Embryonic facial prominence (tissue), 1 donor: Measurements from ENCODE around the gene MRTFB.
"Not testable (repeated sequence)": the region's sequence is repeated elsewhere in the genome, so short reads cannot be mapped to it uniquely, and the experiment has no call there.

ENCODE experiments used
- DNase-seq: peaks from one replicate; pipeline ENCODE4 v3.0.0-alpha.2; 2016; ENCODE audit errors: extremely low spot score

The MRTFB gene

DNA sequence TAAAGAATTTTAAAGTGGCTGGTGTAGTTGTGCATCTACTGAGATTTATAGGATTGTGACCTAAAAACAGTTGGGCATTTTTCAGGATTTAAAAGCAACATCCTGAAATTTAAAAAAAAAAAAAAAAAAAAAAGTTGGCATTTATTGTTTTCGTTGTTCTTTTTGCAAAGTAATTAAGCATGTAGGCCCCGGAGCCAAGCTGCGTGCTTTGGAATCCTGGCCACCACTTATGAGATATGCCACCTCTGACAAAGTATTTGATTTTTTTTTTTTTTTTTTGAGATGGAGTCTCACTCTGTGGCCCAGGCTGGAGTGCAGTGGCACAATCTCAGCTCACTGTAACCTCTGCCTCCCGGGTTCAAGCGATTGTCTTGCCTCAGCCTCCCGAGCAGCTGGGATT lies 112.8 kb downstream of the MRTFB start:
- DNase-seq = not testable (repeated sequence)

DNA sequence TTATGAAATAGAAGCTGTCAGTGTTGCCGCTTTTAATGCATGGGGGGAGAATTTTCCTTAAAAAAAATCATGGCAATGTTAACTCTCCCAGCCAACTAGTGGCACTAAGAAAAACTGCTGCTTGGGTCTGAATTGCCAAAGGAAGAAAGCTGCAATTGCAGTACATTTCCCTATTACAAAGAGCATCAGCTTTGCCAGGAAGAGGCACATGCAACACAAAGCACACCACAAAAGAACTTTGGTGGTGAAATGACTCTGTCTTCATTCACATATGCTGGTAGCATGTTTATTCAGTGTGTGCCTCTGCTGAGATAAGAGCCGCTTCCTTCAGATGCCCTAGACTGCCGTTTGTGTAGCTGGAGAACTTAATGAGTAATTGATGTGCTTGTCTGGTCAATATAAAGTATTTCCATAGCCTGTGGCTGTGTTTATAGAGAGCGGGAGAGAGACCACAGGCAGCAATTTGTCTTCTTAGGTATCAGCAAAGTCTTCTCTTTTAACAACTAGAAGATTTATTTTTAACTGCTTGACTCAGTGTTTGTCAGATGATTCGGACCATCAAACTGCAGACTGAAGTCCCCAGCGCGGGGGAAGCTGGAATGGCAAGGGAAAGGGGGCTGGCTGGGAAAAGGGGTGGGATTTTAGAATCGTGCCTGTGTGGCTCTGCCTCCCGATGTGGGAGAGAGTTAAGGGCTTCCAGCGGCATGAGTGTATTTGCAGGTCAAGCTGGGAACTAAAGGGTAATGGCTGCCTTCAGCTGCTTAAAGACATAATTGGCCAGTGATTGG lies 115.1 kb downstream of the MRTFB start:
- DNase-seq = peak; percentile 33

DNA sequence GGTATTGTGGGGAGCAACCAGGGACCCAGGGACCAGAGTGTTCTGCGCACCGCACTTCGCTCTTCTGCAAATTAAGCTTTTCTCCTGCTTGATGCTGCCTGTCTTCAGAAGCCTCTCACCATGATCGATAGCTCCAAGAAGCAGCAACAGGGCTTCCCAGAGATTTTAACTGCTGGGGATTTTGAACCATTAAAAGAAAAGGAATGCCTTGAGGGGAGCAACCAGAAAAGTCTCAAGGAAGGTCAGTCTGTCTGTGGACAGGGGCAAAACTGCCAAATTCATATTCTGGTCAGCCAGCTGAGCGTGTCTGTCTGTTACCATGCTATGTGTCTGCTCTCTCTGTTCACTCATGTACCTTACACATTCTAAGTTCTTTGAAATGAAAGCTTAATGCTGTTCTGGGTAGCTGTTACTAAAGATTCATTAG lies 115.7 kb downstream of the MRTFB start:
- DNase-seq = no peak

DNA sequence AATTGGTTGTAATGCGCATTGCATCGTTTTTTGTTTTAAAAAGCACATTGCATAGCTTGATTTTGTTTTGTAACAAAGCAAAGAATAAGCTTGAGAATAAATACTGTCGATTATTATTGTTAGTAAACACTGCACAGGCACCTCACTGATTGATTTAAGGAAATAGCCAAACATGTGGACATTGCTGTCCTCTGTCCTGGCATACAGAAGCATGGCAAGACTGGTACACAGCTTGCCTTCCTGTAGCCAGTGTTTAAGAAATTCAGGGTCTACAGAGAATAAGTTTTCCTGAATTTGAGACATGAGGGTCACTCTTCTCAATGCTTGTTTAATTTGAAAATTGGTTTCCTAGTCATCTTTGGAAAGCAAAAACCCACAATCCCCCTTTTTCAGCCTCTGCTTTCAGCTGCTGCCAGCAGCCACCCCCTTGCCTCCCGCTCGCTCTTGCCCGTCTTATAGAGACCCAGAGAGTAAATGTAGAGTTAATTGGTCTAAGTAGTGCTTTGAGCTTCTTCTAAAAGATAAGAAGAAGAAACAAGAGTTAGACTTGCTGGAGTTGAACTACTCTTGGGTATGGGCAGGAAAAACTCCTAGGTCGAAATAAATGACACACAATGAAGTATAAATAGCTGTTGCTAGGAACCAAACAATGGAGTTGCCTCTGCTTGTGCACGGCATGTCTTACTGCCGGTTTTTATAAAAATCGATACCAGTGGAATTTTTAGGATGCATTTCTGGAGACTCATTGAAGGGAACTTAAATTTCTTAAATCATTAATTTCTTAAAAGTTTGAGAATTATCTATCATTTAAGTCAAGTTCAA lies 116.6 kb downstream of the MRTFB start:
- no peak for DNase-seq

DNA sequence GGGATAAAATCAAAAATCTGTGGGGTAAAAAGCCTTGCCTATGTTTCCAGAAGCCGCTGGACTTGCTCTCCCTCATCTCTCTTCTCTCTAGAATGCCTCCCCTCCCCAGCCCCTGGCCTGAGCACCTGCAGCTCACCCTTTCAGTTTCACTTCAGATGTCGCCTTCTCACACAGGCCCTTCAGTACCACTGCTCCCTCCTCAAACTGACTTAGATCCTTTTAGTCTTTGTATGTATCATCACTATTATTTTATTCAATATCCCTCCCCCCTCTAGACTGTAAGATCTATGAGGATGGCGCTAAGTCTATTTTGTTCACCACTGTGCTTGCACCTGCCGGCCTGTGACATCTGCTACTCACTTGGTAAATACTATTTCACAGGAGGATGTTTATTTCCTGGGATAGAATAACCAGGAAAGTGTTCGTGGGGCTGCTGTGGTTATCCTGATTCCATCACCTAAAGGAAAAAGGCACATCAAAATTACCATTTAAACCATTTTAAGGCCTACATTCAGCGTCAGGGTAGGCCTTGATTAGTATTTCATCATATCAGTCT lies 122.3 kb downstream of the MRTFB start:
- no peak for DNase-seq

DNA sequence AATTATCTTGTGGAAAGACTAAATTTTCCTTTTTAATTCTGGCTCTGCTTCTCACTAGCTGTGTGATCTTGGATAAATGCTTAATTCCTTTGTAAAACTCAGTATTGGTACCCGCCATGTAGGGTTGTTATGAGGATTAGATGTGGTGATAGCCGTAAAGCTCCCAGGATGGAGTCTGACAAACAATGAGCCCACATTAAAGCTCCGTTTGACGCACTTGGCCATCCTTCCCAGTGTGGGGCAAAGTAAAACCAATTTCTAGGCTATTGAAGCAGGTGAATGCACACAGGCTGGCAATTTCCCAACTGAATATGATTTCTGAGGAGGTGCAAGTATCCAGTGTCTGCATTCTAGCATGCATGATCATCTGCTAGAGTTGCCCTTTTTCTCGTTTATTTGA lies 123.6 kb downstream of the MRTFB start:
- DNase-seq = no peak

DNA sequence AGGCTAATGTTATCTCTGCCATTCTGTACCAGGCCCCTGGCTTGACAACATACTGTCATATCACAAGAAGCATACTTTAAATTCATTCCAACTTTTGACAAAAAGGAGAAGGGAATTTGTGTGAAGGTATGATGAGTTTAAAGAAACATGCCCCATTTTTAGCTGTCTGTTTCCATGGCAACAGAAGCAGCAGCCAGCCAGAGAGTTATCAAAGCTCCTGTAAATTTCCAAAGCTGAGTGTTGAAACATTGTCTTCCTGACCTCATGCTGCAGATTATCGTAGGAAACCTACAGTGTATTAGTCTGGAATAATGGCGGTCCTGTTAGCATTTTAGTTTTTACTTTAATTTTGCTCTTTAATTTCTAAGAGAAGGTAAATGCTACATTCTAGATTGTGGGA lies 124.9 kb downstream of the MRTFB start:
- no peak for DNase-seq

DNA sequence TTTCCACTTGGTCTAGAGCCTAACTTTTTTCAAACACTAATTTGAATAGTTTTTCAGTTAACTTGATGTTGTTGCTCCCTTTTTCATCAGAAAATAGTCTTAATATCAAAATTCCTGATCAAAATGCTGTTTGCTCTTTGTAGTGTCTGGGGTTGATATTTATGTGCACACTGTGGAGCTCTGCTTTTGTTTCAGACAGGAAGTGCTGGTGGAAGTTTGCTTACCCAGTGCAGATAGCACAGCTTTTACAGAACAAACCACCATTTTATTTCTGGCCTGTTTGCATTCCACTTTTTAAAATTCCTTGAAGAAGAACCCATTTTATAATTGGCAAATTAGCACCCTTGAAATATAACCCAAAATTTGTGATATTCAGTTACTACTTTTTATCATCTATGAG lies 125.4 kb downstream of the MRTFB start:
- DNase-seq = no peak

DNA sequence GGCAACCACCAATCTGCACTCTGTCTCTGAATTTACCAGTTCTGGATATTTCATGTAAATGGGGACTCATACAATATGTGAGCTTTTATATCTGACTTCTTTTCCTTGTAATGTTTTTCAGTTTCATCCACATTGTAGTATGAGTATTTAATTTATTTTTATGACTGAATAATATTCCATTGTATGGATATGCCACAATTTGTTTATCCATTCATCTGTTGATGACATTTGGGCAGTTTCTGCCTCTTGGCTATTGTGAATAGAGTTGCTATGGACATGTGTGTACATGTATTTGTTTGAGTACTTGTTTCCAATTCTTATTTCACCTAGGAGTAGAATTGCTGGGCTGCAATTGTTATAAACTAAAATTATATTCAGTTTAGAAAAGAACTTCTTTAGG lies 126.9 kb downstream of the MRTFB start:
- no peak for DNase-seq

DNA sequence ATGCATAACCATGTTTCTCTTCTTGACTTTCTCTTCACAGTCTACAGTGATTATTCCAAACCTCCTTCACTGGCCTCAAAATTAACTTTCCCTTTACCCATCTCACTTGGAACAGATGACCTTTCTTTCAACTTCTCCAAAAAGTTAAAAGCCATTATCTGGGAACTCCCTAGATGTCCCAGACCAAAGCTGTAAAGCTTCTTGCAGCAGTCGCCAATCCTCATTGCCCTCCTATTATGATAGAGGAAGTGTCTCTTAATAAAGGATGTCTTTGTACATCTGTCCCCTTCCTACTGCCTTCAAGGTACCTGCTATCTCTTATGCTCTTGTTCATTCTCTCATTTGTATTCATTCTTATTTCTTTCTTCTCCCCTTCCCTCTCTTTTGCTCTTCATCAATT lies 127.5 kb downstream of the MRTFB start:
- no peak for DNase-seq

DNA sequence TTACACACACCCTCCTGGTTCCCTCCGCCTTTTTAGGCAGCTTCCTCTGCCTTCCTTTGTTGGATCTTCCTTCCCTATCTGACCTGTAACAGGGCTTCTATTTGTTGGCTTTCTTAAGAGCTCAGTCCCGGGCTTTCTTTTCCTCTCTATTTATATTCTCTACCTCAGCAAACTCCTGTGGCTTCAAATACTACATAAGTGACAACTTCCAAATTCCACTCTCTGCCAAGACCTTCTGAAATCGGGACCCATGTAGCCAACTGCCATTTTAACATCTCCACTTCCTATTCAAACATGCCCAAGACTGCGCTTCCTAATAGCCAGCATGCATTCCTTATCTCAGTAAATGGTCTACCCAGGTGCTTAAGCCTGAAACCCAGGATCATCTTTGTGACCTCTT lies 128.1 kb downstream of the MRTFB start:
- DNase-seq = no peak

DNA sequence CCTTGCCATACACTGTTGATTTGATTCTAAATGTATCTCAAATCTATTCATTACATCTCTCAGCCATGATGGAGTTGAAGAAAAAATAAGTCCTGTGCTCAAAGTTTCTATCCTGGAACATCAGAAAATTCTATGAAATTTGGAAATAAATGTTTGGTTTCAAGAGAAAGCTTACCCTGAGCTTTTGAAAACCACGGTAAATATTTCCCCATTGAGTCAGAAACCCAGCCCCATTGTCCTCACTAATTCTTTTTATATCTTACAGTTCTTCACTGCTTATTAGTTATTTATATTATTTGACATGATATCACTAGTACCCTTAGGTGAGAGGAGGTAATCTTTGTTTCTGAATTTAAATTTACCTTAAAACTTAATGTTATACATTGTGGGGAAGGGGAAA lies 128.5 kb downstream of the MRTFB start:
- DNase-seq = no peak

DNA sequence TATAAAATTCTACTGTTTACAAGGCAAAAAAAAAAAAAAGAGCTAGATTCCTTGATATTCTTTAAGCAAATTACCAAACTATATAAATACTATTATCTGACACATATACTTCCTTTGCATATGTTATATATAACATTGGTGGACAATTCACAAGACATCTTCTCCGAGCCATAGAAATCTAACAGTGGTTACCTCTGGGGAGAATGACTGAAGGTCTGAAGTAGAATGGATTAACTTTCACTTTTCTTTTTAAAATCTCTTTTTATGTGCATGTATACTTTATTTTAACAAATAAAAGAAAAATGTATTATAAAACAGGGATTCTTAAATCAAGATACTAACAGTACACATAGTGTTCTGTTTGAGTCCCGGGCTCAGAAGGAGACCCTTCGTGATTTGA lies 131.0 kb downstream of the MRTFB start:
- no peak for DNase-seq

DNA sequence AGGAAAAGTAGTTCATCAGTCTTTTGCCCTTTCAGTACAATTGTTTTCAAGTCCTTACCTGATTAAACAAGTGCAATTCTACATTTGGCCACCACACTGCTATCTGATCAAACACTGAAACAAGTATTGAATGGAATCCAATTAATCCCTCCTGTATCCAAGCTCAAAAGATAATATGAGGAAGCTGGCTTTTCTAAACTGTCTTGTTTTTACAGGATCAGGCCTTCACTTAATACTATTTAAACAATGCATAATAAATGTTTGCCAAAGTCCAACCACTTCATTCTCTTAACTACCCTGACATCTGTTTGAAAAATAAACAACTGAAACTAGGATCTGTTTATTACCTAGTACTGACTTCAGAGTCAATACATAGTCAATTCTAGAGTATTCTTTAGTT lies 131.6 kb downstream of the MRTFB start:
- no peak for DNase-seq

DNA sequence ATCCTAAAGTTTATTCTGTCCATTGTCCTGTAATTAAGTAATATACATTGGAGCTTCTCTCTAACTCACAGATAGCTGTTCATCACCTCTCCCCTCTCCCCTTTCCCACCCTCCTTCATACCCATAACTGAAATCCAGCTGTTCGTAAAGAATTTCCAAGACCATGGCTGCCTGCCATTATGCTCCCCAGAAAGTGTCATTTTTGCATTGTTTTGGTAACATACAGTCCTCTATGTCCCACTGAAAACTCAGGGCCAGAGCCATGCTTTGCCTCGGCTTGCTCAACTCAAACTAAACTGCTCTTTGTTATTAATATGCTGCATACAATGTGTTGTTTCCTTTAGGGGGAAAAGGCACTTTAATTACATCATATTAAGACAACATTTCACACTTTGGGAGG lies 132.0 kb downstream of the MRTFB start:
- no peak for DNase-seq

DNA sequence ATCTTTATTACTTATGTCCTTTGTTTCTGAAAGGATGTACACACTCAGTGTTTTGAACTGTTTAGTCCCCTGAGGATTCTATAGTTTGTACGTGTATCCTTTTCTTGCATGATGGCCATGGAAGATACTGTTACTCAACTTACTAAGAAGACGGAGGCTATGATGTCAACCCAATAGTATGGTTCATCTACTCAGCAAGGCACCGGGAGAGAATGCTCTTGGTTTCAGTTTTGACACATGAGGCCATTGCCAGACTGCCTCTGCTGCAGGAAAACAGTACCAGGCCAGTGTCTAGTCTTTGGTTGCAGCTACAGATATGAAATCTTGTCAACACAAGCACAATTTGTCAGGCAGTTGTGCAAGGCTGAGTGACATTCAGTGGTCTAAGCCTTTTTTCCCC lies 134.5 kb downstream of the MRTFB start:
- no peak for DNase-seq

DNA sequence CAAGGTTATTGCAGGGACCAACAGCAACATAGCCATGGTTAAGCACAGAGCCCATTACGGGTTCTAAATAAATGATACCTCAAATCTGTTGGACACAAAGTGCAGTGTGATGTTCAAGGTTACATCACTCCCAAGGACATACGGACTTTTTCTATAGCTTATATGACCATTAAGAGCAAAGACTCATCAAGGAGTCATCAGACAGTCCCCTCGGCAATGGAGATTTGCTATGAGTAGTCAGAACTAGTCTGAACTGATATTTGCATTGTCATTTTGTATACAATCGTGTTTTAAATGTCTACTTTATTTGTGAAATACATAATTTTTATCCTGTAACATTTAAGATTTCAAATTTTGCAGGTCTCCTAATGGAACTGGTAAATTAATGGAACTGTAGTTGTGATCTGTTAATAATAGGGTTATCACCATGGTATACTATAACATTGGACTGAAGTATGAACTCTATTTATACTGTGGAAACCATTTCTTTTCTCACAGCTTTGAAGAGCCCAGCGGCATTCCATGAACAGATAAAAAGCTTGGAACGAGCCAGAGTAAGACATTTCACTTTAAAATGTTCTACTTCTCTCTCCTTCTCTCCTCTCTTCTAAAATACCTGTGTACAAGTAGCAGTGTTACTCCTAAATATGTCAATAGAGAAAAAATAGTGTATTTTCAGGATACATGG lies 140.9 kb downstream of the MRTFB start:
- no peak for DNase-seq

DNA sequence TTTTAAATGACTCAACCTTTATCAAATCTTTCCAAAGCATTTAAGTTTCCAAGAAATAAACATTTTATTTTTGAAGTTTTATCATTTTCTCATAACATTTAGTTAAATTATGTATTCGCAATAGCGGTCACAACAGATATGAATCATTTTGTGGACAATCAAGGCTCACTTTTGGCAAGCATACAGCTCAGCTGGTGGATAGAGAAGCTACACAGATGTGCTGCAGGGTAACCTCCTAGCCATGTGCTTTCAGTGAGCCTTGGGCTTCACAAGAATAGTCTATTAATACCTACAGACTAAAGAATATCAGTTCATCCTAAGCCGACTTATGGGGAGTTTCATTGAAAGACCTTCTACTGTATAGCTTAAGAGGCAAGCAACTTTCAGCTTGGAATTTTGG lies 144.8 kb downstream of the MRTFB start:
- no peak for DNase-seq

DNA sequence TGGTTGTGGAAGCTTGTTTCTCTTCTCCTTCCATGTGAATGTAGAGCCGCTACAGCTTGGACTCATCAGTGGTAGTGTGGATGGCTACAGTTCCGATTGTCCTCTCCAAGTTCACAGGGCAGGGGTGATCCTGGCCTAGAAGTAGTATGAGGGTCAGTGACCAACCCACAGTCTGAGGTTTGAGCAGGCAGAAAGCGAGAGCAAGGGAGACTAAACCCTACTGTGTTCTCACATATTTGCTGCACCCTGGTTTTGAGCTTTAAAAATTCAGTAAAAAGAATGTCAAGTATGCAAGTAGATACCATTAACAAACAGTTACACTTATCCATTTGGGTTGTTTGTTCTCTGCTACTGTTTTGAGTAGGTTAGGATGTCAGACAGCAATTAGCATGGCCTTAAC lies 148.9 kb downstream of the MRTFB start:
- no peak for DNase-seq

DNA sequence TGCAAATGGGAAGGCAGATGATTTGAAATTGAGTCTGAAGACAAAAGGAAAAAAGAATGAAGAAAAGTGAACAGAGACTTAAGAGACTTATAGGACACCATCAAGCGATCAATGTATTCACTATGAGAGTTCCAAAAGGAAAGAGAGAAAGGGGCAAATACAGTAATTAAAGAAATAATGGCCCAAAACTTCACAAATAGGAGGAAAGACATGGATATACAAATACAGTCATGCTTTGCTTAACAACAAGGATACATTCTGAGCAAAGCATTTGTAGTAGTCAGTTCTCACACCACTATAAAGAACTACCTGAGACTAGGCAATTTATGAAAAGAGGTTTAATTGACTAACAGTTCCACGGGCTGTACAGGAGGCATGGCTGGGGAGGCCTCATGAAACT lies 152.5 kb downstream of the MRTFB start:
- DNase-seq = no peak

DNA sequence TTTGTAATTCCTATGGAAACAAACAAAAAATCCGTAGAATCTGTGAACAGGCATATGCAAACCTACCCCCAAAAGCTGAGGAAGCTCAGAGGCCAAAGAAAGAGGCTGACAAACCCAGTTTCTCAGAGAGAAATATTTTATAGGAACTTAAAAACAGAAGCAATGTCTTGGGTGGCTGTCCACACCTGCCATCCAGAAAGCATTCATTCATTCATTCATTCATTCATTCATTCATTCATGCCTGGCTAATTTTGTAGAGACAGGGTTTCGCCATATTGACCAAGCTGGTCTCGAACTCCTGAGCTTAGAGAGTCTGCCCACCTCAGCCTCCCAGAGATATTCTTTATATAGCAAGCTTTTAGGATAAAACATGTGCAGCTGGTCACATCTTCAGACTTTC lies 154.3 kb downstream of the MRTFB start:
- no peak for DNase-seq

DNA sequence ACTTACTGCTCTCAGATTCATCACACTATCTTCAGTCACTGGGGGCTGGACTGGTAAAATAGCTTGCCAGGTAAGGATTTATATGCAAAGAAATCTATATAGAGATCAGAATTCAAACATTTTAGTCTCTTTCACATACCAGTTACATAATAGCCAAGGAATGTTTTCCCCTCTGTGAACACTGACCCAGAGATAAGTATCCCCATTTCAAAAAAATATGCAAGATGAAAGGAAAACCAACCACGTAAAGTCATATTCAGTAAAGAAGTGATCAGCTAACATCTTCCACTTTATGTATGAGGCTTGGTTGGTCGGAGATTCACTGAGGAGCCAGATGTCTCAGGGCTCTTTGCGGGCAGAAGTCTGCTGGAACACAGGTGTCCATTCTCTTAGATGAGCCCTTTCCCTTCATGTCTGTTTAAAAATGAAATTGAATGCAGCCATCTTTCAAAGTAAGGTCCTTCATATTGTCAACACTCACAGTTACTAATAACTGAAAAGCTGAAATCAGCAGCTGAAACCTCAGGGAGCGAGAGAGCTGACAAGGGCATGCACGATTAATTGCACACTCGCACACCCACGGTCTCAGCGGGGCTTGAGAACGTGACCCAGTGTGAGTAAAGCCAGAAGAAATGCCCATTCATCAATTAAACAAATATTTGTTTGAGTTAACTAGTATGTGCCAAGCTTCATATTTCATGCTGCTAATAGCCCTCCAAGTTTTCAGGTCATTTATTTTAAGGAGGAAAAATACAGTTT lies 161.2 kb downstream of the MRTFB start:
- no peak for DNase-seq
